ENCODE results near the gene GBE1. TPM values are rescaled to one million over a fixed set of nuclear protein-coding genes. Genes with fewer than 3 reads are reported as not detected.

GBE1 gene
- total RNA-seq, 2 donors from 2014 or later, result 8.4 to 12.3 TPM

GRCh38 chr3:81463781-81464180 lies 297.7 kb downstream of the GBE1 start:
- no peak overlapping the region for H3K27ac ChIP-seq (ENCODE audit: low read depth, low read length)
- no peak overlapping the region for H3K4me3 ChIP-seq (ENCODE audit: low read length)
- H3K4me1 ChIP-seq (ENCODE audit: control insufficient read depth, insufficient read depth, low read length), result no peaks in the 10 kb centered on the region
- DNase-seq, result no peak
- Mint-ChIP-seq H3K4me3 (no peak overlapping the region), H3K27me3 (ENCODE audit: insufficient read depth) (no peaks in the 10 kb centered on the region), H3K4me1 (peaks cover 10% of the 10 kb centered on the region), H3K36me3 (ENCODE audit: low read depth) (no peaks in the 10 kb centered on the region), H3K27ac (no peak overlapping the region), H3K9me3 (no peaks in the 10 kb centered on the region)
- TF ChIP-seq, protein P1, sequence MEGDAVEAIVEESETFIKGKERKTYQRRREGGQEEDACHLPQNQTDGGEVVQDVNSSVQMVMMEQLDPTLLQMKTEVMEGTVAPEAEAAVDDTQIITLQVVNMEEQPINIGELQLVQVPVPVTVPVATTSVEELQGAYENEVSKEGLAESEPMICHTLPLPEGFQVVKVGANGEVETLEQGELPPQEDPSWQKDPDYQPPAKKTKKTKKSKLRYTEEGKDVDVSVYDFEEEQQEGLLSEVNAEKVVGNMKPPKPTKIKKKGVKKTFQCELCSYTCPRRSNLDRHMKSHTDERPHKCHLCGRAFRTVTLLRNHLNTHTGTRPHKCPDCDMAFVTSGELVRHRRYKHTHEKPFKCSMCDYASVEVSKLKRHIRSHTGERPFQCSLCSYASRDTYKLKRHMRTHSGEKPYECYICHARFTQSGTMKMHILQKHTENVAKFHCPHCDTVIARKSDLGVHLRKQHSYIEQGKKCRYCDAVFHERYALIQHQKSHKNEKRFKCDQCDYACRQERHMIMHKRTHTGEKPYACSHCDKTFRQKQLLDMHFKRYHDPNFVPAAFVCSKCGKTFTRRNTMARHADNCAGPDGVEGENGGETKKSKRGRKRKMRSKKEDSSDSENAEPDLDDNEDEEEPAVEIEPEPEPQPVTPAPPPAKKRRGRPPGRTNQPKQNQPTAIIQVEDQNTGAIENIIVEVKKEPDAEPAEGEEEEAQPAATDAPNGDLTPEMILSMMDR (conservative IDR thresholded peaks at IDR 0.05), result no peak
- no peak overlapping the region for H3K9ac ChIP-seq (ENCODE audit: extremely low read depth, low read length, poor library complexity, severe bottlenecking)
- no peaks in the 10 kb centered on the region for H3K9me3 ChIP-seq (ENCODE audit: control insufficient read depth, low read length)
- 90 to 92% methylated on average over 2 to 3 of the region's 3 CpGs for WGBS, 2 experiments (ENCODE audit: insufficient coverage in 1 of 2, insufficient read length in 1 of 2)
- no peaks in the 10 kb centered on the region for H3K36me3 ChIP-seq (ENCODE audit: control insufficient read depth, insufficient read depth, low read length)
- H3K27me3 ChIP-seq (ENCODE audit: control insufficient read depth, insufficient read depth, low read length, poor library complexity, severe bottlenecking), result no peaks in the 10 kb centered on the region

DNA sequence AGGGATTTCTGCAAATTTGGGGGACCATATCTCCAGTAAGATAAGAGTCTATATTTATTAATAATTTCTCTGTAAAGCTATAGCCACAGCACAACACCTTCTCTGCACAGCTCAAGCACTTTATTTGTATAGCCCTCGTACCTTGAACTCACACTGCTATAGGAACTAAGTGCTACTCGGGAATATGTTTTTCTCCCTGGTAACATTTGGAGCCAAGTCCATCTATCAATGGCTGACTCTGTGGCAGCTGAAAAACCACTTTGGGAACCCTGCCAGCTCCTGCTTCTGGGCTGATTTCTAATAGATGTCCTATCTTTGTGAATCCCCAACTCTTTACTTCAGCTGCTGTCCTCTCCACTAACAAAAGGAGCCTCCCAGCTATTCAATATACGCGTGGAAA lies 298.5 kb downstream of the GBE1 start:
- Mint-ChIP-seq H3K4me3 (no peak overlapping the region), H3K9me3 (no peaks in the 10 kb centered on the region), H3K36me3 (ENCODE audit: low read depth) (no peaks in the 10 kb centered on the region), H3K27ac (no peak overlapping the region), H3K27me3 (ENCODE audit: insufficient read depth) (no peaks in the 10 kb centered on the region), H3K4me1 (peaks cover 10% of the 10 kb centered on the region)
- TF ChIP-seq, protein P1 (conservative IDR thresholded peaks at IDR 0.05), result no peak
- H3K9ac ChIP-seq (ENCODE audit: extremely low read depth, low read length, poor library complexity, severe bottlenecking), result no peak overlapping the region
- H3K9me3 ChIP-seq (ENCODE audit: control insufficient read depth, low read length), result no peaks in the 10 kb centered on the region
- WGBS, 2 experiments (ENCODE audit: insufficient coverage in 1 of 2, insufficient read length in 1 of 2), result 85 to 93% methylated on average over 4 of the region's 4 CpGs
- H3K27ac ChIP-seq (ENCODE audit: low read depth, low read length), result no peak overlapping the region
- H3K27me3 ChIP-seq (ENCODE audit: control insufficient read depth, insufficient read depth, low read length, poor library complexity, severe bottlenecking), result no peaks in the 10 kb centered on the region
- no peaks in the 10 kb centered on the region for H3K4me1 ChIP-seq (ENCODE audit: control insufficient read depth, insufficient read depth, low read length)
- no peak overlapping the region for H3K4me3 ChIP-seq (ENCODE audit: low read length)
- no peak for DNase-seq
- no peaks in the 10 kb centered on the region for H3K36me3 ChIP-seq (ENCODE audit: control insufficient read depth, insufficient read depth, low read length)

DNA sequence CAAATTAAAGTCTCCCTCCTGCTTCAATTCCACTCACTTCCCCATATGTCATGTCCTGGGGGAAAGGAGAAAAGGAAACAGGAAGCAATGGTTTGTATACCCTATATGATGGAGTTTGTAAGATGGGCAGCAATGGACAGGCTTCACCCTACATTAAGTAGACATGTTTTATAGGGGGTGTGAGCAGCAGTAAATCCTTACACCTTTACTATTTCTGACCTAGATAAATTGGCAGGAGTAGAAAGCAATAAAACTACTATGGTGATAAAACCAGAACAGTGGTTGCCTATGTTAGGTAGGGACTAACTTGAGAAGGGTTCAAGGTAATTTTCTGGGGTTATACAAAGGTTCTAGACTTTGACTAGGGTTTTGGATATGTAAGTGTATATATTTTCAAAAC lies 301.7 kb downstream of the GBE1 start:
- DNase-seq, result no peak
- Histone ChIP-seq H3K27ac (ENCODE audit: low read depth, low read length) (no peak overlapping the region), H3K36me3 (ENCODE audit: control insufficient read depth, insufficient read depth, low read length) (no peaks in the 10 kb centered on the region), H3K9me3 (ENCODE audit: control insufficient read depth, low read length) (no peaks in the 10 kb centered on the region), H3K27me3 (ENCODE audit: control insufficient read depth, insufficient read depth, low read length, poor library complexity, severe bottlenecking) (no peaks in the 10 kb centered on the region), H3K4me3 (ENCODE audit: low read length) (no peak overlapping the region), H3K9ac (ENCODE audit: extremely low read depth, low read length, poor library complexity, severe bottlenecking) (no peak overlapping the region), H3K4me1 (ENCODE audit: control insufficient read depth, insufficient read depth, low read length) (no peaks in the 10 kb centered on the region)
- Mint-ChIP-seq H3K36me3 (ENCODE audit: low read depth) (no peaks in the 10 kb centered on the region), H3K9me3 (no peaks in the 10 kb centered on the region), H3K27ac (no peak overlapping the region), H3K27me3 (ENCODE audit: insufficient read depth) (no peaks in the 10 kb centered on the region), H3K4me3 (no peak overlapping the region), H3K4me1 (peaks cover 8% of the 10 kb centered on the region)
- TF ChIP-seq, protein P1 (conservative IDR thresholded peaks at IDR 0.05), result no peak

Measured in endodermal cell (in vitro differentiated cells).